Effector memory CD8-positive, alpha-beta T cell (primary cell): ENCODE measurements around the gene TMEM167A.

Source experiments
- ATAC-seq: fragments of 150-1000 bp; cut with Tn5 transposase; replicated peaks from 2 replicates; pipeline ENCODE4 v1.10.0; 2021; ENCODE audit warnings: mild to moderate bottlenecking, moderate library complexity
- DNase-seq, 3 experiments: peaks; one replicate each; pipeline ENCODE4 v3.0.0; 2021
- H3K27ac Mint-ChIP-seq, 2 donors: one replicate each; pipeline ENCODE4 v1.8.0; 2022; ENCODE audit warnings: mild to moderate bottlenecking in 2 of 2, mixed read lengths in 2 of 2, moderate library complexity in 2 of 2
- H3K27me3 Mint-ChIP-seq, 2 donors: one replicate each; pipeline ENCODE4 v1.8.0; 2022; ENCODE audit warnings: mixed read lengths in 2 of 2
- H3K36me3 Mint-ChIP-seq: one replicate; pipeline ENCODE4 v1.8.0; 2022; ENCODE audit warnings: mild to moderate bottlenecking, moderate library complexity, mixed read lengths; ENCODE audit not compliant: insufficient read depth
- H3K4me1 Mint-ChIP-seq, 2 donors: one replicate each; pipeline ENCODE4 v1.8.0; 2022; ENCODE audit warnings: low read depth in 2 of 2, mixed read lengths in 2 of 2
- H3K4me3 Mint-ChIP-seq, 2 donors: one replicate each; pipeline ENCODE4 v1.8.0; 2022; ENCODE audit warnings: mild to moderate bottlenecking in 2 of 2, mixed read lengths in 2 of 2, moderate library complexity in 2 of 2
- H3K9me3 Mint-ChIP-seq, 2 donors: one replicate each; pipeline ENCODE4 v1.8.0; 2022; ENCODE audit warnings: mixed read lengths in 2 of 2

The TMEM167A gene

GRCh38 chr5:83099001-83099400 lies 21.8 kb upstream of the TMEM167A start:
- no peak overlapping the region for H3K4me3 Mint-ChIP-seq
- H3K27ac Mint-ChIP-seq = no peak overlapping the region
- H3K4me1 Mint-ChIP-seq = no peaks in the 10 kb centered on the region
- H3K9me3 Mint-ChIP-seq = peaks cover 1 to 7% of the 10 kb centered on the region in 2 donors
- H3K27me3 Mint-ChIP-seq = no peaks in the 10 kb centered on the region
- H3K36me3 Mint-ChIP-seq = no peaks in the 10 kb centered on the region
- ATAC-seq (no peak), DNase-seq (no peak)

- H3K9me3 Mint-ChIP-seq = peaks cover 3 to 15% of the 10 kb centered on the region in 2 donors
- H3K36me3 Mint-ChIP-seq = no peaks in the 10 kb centered on the region
- no peak for ATAC-seq
- no peaks in the 10 kb centered on the region for H3K27me3 Mint-ChIP-seq
- H3K27ac Mint-ChIP-seq = no peak overlapping the region
- no peak for DNase-seq
- peaks cover 4% of the 10 kb centered on the region in 2 donors for H3K4me1 Mint-ChIP-seq
- no peak overlapping the region for H3K4me3 Mint-ChIP-seq
Measured at GRCh38 chr5:83097689-83098231, 20.6 kb upstream of the TMEM167A start.

DNA sequence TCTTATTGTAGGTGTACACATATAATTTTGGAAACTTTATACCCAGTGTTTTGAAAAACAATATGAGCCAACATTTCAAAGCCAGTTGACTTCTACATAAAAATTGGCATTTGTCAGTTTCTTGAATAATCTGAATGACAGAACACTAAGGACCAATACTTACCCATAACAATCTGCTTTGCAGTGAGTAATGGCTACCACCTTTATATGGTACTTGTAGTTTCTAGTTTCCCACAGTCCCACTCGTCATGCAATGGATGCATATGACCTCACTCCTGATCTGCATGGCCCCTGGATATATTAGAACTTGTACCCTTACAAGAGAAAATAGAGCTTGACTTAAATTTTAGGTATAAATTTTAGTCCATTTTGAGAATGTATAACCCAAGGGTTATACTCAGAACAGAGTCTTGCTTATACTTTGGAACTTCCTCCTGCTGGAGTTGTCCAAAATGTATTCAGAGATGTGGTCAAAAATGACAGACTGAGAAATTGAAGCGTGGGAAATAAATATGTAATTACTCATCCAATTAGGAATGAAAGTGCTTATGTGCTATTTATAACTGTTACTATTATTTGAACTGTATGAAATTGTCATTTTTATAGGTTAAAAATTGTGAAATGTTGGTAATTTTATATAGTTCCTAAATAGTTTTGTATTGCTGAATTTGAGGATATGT lies 19.6 kb upstream of the TMEM167A start:
- Mint-ChIP-seq H3K4me3 (no peak overlapping the region), H3K4me1 (peaks cover 12 to 13% of the 10 kb centered on the region in 2 donors), H3K27me3 (no peaks in the 10 kb centered on the region), H3K36me3 (no peaks in the 10 kb centered on the region), H3K9me3 (peaks cover 3 to 15% of the 10 kb centered on the region in 2 donors), H3K27ac (no peak overlapping the region)
- DNase-seq = no peak
- no peak for ATAC-seq

GRCh38 chr5:83095957-83096539 lies 18.9 kb upstream of the TMEM167A start:
- H3K36me3 Mint-ChIP-seq = no peaks in the 10 kb centered on the region
- DNase-seq = no peak
- no peaks in the 10 kb centered on the region for H3K27me3 Mint-ChIP-seq
- H3K4me3 Mint-ChIP-seq = no peak overlapping the region
- no peak for ATAC-seq
- peaks cover 3 to 15% of the 10 kb centered on the region in 2 donors for H3K9me3 Mint-ChIP-seq
- H3K4me1 Mint-ChIP-seq = peaks cover 15 to 17% of the 10 kb centered on the region in 2 donors
- H3K27ac Mint-ChIP-seq = no peak overlapping the region

GRCh38 chr5:83095163-83095956 lies 18.2 kb upstream of the TMEM167A start:
- Mint-ChIP-seq H3K4me3 (no peak overlapping the region), H3K27me3 (no peaks in the 10 kb centered on the region), H3K27ac (no peak overlapping the region), H3K9me3 (peaks cover 3 to 15% of the 10 kb centered on the region in 2 donors), H3K4me1 (peaks cover 16 to 17% of the 10 kb centered on the region in 2 donors), H3K36me3 (no peaks in the 10 kb centered on the region)
- ATAC-seq = no peak
- DNase-seq = no peak

GRCh38 chr5:83093692-83094091 lies 16.5 kb upstream of the TMEM167A start:
- peaks cover 16 to 17% of the 10 kb centered on the region in 2 donors for H3K4me1 Mint-ChIP-seq
- no peaks in the 10 kb centered on the region for H3K36me3 Mint-ChIP-seq
- H3K9me3 Mint-ChIP-seq = peaks cover 3 to 15% of the 10 kb centered on the region in 2 donors
- H3K27me3 Mint-ChIP-seq = no peaks in the 10 kb centered on the region
- H3K27ac Mint-ChIP-seq = peak overlapping the region in 1 of 2 donors; percentile 25
- H3K4me3 Mint-ChIP-seq = no peak overlapping the region
- DNase-seq (no peak), ATAC-seq (no peak)

DNA sequence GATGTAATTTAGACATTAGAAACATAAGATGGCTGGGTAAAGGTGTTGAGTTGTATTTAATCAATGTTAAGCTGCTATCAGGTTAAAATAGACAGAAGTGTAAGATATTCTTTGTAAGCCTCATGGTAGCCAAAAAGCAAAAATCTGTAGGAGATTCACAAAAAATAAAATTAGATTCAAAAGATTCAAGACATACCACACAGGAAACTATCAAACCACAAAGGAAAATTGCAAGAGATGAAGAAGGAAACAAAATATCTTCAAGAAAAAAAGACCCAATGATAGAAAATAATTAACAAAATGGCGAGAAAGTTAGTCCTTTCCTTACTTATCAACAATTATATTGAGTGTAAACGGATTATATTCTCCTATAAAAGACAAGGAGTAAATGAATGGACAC lies 15.4 kb upstream of the TMEM167A start:
- Mint-ChIP-seq H3K27me3 (no peaks in the 10 kb centered on the region), H3K27ac (peak overlapping the region in 1 of 2 donors; percentile 25), H3K4me3 (peak overlapping the region in 1 of 2 donors; percentile 20), H3K36me3 (no peaks in the 10 kb centered on the region), H3K9me3 (peaks cover 3 to 15% of the 10 kb centered on the region in 2 donors), H3K4me1 (peaks cover 16 to 17% of the 10 kb centered on the region in 2 donors)
- no peak for DNase-seq
- ATAC-seq = no peak

DNA sequence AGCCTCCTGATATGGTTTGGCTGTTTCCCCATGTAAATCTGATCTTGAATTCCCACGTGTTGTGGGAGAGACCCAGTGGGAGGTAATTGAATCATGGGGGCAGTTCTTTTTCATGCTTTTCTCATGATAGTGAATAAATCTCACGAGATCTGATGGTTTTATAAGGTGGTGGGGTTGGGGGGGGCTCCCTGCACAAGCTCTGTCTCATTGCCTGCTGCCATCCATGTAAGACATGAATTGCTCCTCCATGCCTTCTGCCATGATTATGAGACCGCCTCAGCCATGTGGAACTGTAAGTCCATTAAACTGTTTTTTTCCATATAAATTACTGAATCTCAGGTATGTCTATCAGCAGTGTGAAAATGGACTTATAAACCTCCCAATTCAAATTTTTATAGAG lies 13.0 kb upstream of the TMEM167A start:
- H3K36me3 Mint-ChIP-seq = no peaks in the 10 kb centered on the region
- no peaks in the 10 kb centered on the region for H3K27me3 Mint-ChIP-seq
- H3K27ac Mint-ChIP-seq = no peak overlapping the region
- DNase-seq (no peak), ATAC-seq (no peak)
- H3K4me3 Mint-ChIP-seq = no peak overlapping the region
- H3K9me3 Mint-ChIP-seq = peaks cover 3 to 15% of the 10 kb centered on the region in 2 donors
- H3K4me1 Mint-ChIP-seq = peaks cover 16 to 17% of the 10 kb centered on the region in 2 donors

DNA sequence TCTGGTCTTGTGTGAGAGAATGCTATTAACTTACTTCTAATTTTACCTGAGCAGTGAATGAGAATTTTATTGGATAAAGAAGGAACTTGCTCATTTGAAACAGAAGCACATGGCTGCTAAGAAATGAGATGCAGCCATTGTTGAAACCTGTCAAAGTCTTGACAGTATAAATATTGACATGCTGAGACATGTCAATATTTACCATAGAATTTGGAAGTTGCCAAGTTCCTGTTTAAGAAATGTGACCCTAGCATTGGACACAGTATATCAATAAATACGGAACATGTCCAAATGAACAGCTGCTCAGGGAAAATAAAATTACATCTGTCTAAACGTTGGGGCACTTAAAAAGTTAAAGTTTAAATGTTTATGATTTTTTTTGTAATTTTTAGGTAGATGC lies 7.9 kb upstream of the TMEM167A start:
- Mint-ChIP-seq H3K9me3 (no peaks in the 10 kb centered on the region), H3K27ac (no peak overlapping the region)

GRCh38 chr5:83084336-83084735 lies 7.1 kb upstream of the TMEM167A start:
- DNase-seq = no peak
- H3K27me3 Mint-ChIP-seq = no peaks in the 10 kb centered on the region
- no peaks in the 10 kb centered on the region for H3K4me1 Mint-ChIP-seq
- no peak overlapping the region for H3K4me3 Mint-ChIP-seq
- no peak overlapping the region for H3K27ac Mint-ChIP-seq
- no peaks in the 10 kb centered on the region for H3K36me3 Mint-ChIP-seq
- no peaks in the 10 kb centered on the region for H3K9me3 Mint-ChIP-seq
- no peak for ATAC-seq

More for the DNA sequence above, 7.9 kb upstream of the TMEM167A start:
- Mint-ChIP-seq H3K36me3 (no peaks in the 10 kb centered on the region), H3K4me1 (no peaks in the 10 kb centered on the region), H3K4me3 (no peak overlapping the region), H3K27me3 (no peaks in the 10 kb centered on the region)
- DNase-seq = no peak
- ATAC-seq = no peak

DNA sequence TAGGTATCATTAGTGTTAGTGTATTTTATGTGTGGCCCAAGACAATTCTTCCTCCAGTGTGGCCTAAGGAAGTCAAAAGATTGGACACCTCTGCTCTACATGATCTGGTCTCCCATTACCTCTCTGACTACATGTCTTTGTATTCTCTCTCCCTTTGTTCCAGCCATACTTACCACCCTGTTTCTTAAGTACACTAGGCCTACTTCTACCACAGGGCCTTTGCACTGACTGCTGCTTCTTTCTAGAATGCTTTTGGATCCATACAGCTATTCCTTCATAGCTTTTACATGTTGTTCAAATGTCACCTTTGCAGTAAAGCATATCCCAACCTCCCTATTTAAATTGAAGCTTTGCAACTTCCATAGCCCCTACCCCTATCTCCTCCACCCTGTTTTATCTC lies 5.6 kb upstream of the TMEM167A start:
- Mint-ChIP-seq H3K27me3 (no peaks in the 10 kb centered on the region), H3K4me1 (peaks cover 6 to 7% of the 10 kb centered on the region in 2 donors), H3K4me3 (no peak overlapping the region), H3K36me3 (peaks cover 1% of the 10 kb centered on the region), H3K27ac (no peak overlapping the region), H3K9me3 (no peaks in the 10 kb centered on the region)
- ATAC-seq = no peak
- no peak for DNase-seq

GRCh38 chr5:83077662-83078261 lies 568 bp upstream of the TMEM167A start:
- Mint-ChIP-seq H3K36me3 (peaks cover 7% of the 10 kb centered on the region), H3K9me3 (no peaks in the 10 kb centered on the region), H3K4me1 (peaks cover 31 to 43% of the 10 kb centered on the region in 2 donors), H3K27me3 (no peaks in the 10 kb centered on the region), H3K4me3 (peak overlapping the region; percentile 94 to 96), H3K27ac (peak overlapping the region; percentile 96 to 98)
- peak; percentile 1 for ATAC-seq
- DNase-seq = peak in 1 of 3 experiments; percentile 1

GRCh38 chr5:83072966-83073365 lies 4.2 kb downstream of the TMEM167A start:
- H3K27ac Mint-ChIP-seq = no peak overlapping the region
- H3K9me3 Mint-ChIP-seq = no peaks in the 10 kb centered on the region
- ATAC-seq (no peak), DNase-seq (no peak)
- H3K4me3 Mint-ChIP-seq = peak overlapping the region; percentile 36 to 66
- H3K4me1 Mint-ChIP-seq = peaks cover 43 to 78% of the 10 kb centered on the region in 2 donors
- peaks cover 10% of the 10 kb centered on the region for H3K36me3 Mint-ChIP-seq
- no peaks in the 10 kb centered on the region for H3K27me3 Mint-ChIP-seq
